ENCODE data around the gene PCK1.

- TF ChIP-seq YY1 (IDR thresholded peaks at IDR 0.05; ENCODE audit: insufficient read depth, insufficient read length) (no peak), SUZ12 (IDR thresholded peaks at IDR 0.05; ENCODE audit: extremely low read depth, insufficient read depth, insufficient read length) (no peak), ZNF274 (IDR thresholded peaks at IDR 0.05; ENCODE audit: low read depth, low read length) (no peak)
These were observed 19.1 kb downstream of the PCK1 start for GRCh38 chr20:57579898-57580447.
